ENCODE results near the gene TMEM178B. TPM values are rescaled to one million over a fixed set of nuclear protein-coding genes. Genes with fewer than 3 reads are reported as not detected.
A peak's percentile ranks its signal among the peaks of the same experiment; 100 is the strongest.

The TMEM178B gene
- polyA plus RNA-seq, 1 experiment, result 0.01 TPM

DNA sequence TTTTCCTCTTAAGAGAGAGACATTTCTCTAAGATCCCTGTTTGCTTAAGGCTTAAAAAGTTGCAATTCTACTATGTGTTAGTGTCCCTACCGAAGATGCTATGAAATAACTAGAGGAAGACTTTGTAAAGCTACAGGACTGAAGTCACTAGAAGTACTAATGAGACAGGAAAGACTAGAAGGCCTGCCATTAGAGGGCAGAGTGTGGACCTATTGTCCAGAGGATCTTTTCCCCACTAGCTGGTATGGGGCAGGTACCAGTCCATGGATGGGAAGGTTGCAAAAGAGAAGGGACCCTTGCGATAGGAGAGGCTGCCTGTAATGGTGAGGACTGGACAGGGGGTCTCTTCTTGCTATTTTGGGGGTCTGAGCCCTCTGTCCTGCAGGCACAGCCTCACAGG lies 178.1 kb downstream of the TMEM178B start:
- no peak for DNase-seq (ENCODE audit: low read depth, low spot score)
- peaks cover 9% of the 10 kb centered on the region for H3K9me3 ChIP-seq (ENCODE audit: control insufficient read depth, insufficient read depth, low read length)
- TF ChIP-seq, protein P1, sequence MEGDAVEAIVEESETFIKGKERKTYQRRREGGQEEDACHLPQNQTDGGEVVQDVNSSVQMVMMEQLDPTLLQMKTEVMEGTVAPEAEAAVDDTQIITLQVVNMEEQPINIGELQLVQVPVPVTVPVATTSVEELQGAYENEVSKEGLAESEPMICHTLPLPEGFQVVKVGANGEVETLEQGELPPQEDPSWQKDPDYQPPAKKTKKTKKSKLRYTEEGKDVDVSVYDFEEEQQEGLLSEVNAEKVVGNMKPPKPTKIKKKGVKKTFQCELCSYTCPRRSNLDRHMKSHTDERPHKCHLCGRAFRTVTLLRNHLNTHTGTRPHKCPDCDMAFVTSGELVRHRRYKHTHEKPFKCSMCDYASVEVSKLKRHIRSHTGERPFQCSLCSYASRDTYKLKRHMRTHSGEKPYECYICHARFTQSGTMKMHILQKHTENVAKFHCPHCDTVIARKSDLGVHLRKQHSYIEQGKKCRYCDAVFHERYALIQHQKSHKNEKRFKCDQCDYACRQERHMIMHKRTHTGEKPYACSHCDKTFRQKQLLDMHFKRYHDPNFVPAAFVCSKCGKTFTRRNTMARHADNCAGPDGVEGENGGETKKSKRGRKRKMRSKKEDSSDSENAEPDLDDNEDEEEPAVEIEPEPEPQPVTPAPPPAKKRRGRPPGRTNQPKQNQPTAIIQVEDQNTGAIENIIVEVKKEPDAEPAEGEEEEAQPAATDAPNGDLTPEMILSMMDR (IDR thresholded peaks at IDR 0.05; ENCODE audit: low read depth, low read length), result no peak
- CTCF ChIA-PET, result no interaction called here
- no peak overlapping the region for H3K4me3 ChIP-seq (ENCODE audit: low read depth, low read length)
- POLR2A ChIA-PET, result no interaction called here
- H3K27me3 ChIP-seq (ENCODE audit: control insufficient read depth, insufficient read depth, low read length), result no peaks in the 10 kb centered on the region
- H3K27ac ChIP-seq (ENCODE audit: low read depth, low read length), result no peak overlapping the region

DNA sequence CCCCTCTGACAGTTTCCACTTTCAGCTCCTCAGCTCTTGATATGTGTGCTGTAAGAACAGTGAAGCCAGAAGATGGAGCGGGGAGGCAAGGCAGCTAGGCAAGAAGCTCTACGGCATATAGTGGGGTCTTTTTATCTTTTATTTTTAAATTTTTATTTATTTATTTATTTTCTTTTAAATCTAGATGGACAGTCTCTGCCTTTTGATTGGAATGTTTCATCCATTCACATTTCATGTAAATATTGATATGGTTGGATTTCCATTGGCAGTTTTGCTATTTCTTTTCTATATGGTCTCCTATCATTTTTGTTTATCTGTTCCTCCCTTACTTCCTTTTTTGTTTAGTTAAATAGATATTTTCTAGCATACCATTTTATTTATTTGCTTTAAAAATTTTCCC lies 183.7 kb downstream of the TMEM178B start:
- POLR2A ChIA-PET, result no interaction called here
- H3K9me3 ChIP-seq (ENCODE audit: control insufficient read depth, insufficient read depth, low read length), result peaks cover 9% of the 10 kb centered on the region
- no peak overlapping the region for H3K4me3 ChIP-seq (ENCODE audit: low read depth, low read length)
- no peaks in the 10 kb centered on the region for H3K27me3 ChIP-seq (ENCODE audit: control insufficient read depth, insufficient read depth, low read length)
- CTCF ChIA-PET, result no interaction called here
- TF ChIP-seq, protein P1 (IDR thresholded peaks at IDR 0.05; ENCODE audit: low read depth, low read length), result no peak
- no peak for DNase-seq (ENCODE audit: low read depth, low spot score)
- no peak overlapping the region for H3K27ac ChIP-seq (ENCODE audit: low read depth, low read length)

DNA sequence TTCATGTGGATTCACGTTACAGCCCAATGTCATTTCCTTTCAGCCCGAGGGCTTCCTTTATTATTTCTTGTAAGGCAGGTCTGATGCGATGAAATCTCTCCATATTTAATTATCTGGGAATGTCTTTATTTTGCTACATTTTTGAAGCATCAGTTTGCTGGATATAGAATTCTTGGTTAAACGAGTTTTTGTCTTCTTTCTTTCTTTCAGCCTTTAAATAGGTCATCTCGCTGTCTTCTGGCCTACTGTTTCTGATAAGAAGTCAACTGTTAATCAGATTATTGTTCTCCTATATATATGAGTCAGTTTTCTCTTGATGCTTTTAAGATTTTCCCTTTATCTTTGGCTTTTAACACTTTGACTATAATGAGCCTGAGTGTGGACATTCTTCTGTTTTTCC lies 184.7 kb downstream of the TMEM178B start:
- no peak overlapping the region for H3K27ac ChIP-seq (ENCODE audit: low read depth, low read length)
- TF ChIP-seq, protein P1 (IDR thresholded peaks at IDR 0.05; ENCODE audit: low read depth, low read length), result no peak
- H3K4me3 ChIP-seq (ENCODE audit: low read depth, low read length), result no peak overlapping the region
- POLR2A ChIA-PET, result no interaction called here
- DNase-seq (ENCODE audit: low read depth, low spot score), result no peak
- H3K27me3 ChIP-seq (ENCODE audit: control insufficient read depth, insufficient read depth, low read length), result no peaks in the 10 kb centered on the region
- CTCF ChIA-PET, result no interaction called here
- H3K9me3 ChIP-seq (ENCODE audit: control insufficient read depth, insufficient read depth, low read length), result peaks cover 2% of the 10 kb centered on the region

DNA sequence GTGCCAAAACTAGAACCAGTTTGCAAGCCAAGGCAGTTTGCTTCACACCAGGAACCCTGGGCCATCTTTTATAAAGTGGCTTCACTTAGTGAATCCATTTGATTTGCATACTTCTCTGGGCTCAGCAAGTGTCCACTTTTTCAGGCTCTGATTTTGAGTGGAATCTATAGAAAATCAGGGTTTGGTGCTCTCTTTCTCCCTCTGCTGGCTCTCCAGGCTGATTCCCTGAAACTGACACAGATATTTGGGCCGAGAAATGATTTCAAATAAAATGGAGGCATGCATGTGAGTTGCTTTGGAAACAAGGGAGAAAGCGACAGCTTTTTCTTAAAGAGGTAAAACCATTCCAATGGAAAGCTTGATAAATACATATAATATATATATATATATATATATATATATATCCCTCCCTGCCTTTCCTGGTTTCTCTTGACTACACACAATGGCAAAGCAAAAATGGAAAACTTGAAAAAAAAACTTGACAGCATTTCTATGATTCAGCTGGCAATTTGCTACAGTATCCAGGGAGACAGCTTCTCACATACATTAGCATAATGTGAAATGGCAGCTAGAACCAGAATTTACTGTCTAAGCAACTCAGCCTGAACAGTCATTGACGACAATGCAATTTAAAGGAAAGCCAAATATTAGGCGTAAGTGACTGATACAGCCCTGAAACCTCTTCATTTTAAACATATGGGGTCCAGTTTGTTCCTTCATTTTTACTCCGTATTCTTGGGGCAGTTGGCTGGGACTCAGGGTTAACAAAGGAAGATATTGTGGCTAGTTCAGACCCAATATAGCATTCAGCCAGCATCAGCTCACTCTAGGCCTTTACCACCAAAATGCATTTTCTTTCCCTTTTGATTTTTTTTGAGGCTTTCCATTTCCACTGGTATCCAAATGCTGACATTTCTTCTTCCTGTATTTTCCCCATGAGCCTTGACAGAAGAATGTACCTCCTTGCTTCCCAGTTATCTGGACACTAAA lies 188.5 kb downstream of the TMEM178B start:
- no peaks in the 10 kb centered on the region for H3K27me3 ChIP-seq (ENCODE audit: control insufficient read depth, insufficient read depth, low read length)
- TF ChIP-seq, protein P1 (IDR thresholded peaks at IDR 0.05; ENCODE audit: low read depth, low read length), result 0 out of 2 replicates have a peak, but pooled peaks have one; percentile 21
- CTCF ChIA-PET, result no interaction called here
- no peak overlapping the region for H3K27ac ChIP-seq (ENCODE audit: low read depth, low read length)
- no peaks in the 10 kb centered on the region; the same call in 1 of the 2 replicates for H3K9me3 ChIP-seq (ENCODE audit: control insufficient read depth, insufficient read depth, low read length)
- POLR2A ChIA-PET, result no interaction called here
- no peak for DNase-seq (ENCODE audit: low read depth, low spot score)
- H3K4me3 ChIP-seq (ENCODE audit: low read depth, low read length), result no peak overlapping the region

DNA sequence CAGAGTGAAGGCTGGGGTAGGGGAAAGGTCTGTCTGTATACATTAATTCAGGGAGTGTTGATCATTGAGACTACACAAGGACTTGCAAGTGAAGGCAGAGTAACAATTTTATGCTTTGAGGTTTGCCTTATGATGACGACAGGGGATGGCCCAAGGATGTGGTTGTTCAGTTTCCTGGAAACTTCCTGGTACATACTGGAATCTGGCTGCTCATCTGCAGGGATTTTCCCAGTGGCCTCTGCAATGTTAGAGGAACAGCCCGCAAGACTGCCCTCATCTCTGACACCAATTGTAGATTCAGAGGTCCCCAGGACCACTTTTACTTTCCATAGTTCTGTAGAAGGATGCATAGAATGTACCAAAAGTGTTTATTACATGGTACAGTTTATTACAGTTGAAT lies 189.6 kb downstream of the TMEM178B start:
- ChIA-PET POLR2A (no interaction called here), CTCF (no interaction called here)
- no peaks in the 10 kb centered on the region; the same call in 1 of the 2 replicates for H3K9me3 ChIP-seq (ENCODE audit: control insufficient read depth, insufficient read depth, low read length)
- no peak overlapping the region for H3K4me3 ChIP-seq (ENCODE audit: low read depth, low read length)
- DNase-seq (ENCODE audit: low read depth, low spot score), result no peak
- H3K27ac ChIP-seq (ENCODE audit: low read depth, low read length), result no peak overlapping the region
- TF ChIP-seq, protein P1 (IDR thresholded peaks at IDR 0.05; ENCODE audit: low read depth, low read length), result no peak
- no peaks in the 10 kb centered on the region for H3K27me3 ChIP-seq (ENCODE audit: control insufficient read depth, insufficient read depth, low read length)
